Measurements from ENCODE around the gene FAM168A. TPM values are rescaled to one million over a fixed set of nuclear protein-coding genes. Genes with fewer than 3 reads are reported as not detected.

The FAM168A gene
- total RNA-seq, 2 experiments from 2014 or later, result 22.2 to 24.0 TPM

GRCh38 chr11:73538381-73538872 is 59.5 kb downstream of the FAM168A start:
- H3K36me3 Mint-ChIP-seq (ENCODE audit: low read depth), result peaks cover 2% of the 10 kb centered on the region
- H3K27ac Mint-ChIP-seq, result peak overlapping the region; percentile 61
- H3K4me1 Mint-ChIP-seq, result peaks cover 19% of the 10 kb centered on the region
- H3K27me3 Mint-ChIP-seq, result no peaks in the 10 kb centered on the region
- H3K9me3 Mint-ChIP-seq, result no peaks in the 10 kb centered on the region
- no peak for DNase-seq
- POLR2A ChIA-PET, result interaction anchor here (1.1 to 1.2 kb wide), 2 partner anchors 9 to 39 kb away, joined by 3 to 4 read pairs; no protein-coding TSS in a partner anchor
- no peak overlapping the region for H3K4me3 Mint-ChIP-seq
- CTCF ChIA-PET, result interaction anchor here (1.3 kb wide), 1 partner anchor 13 kb away, joined by 3 read pairs; no protein-coding TSS in a partner anchor

DNA sequence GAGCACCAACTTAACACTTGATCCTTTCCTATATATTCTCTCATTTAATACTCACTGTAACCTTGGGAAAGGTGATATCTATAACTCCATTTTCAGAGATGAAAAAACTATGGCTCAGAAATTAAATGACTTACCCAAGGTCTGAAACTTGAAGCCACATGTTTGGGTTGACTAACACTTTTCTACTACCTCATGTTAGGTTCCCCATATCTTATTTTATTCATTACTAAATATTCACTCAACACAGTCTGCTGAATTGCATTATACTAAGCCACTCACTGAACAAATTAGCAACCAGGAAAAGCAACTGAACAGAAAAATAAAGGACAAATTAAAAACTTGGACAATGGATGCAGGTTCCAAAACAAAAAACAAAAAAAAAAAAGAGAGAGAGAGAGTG is 59.9 kb downstream of the FAM168A start:
- Mint-ChIP-seq H3K36me3 (ENCODE audit: low read depth) (peaks cover 2% of the 10 kb centered on the region), H3K4me3 (no peak overlapping the region), H3K9me3 (no peaks in the 10 kb centered on the region), H3K4me1 (peaks cover 19% of the 10 kb centered on the region), H3K27ac (peak overlapping the region; percentile 61), H3K27me3 (no peaks in the 10 kb centered on the region)
- ChIA-PET CTCF (interaction anchor here (1.3 kb wide), 1 partner anchor 14 kb away, joined by 3 read pairs; no protein-coding TSS in a partner anchor), POLR2A (interaction anchor here (1.1 to 1.2 kb wide), 2 partner anchors 9 to 39 kb away, joined by 3 to 4 read pairs; no protein-coding TSS in a partner anchor)
- no peak for DNase-seq

DNA sequence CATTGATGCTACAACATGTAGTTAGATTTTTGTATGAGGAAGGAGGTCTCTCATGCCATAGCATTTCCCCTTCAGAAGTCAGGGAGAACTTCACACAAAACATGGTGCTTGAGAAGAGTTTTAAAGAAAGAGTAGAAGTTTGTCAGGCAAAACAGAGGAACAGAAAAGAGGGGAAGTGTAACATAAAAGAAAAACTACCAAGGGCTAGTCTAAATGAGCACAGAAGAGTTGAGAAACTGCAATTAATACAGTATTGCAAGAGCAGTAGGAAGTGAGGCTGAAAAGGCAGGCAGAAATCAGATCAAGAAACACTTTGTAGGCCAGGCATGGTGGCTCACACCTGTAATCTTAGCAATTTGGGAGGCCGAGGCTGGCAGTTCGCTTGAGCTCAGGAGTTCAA is 61.0 kb downstream of the FAM168A start:
- Mint-ChIP-seq H3K36me3 (ENCODE audit: low read depth) (peaks cover 2% of the 10 kb centered on the region), H3K27ac (no peak overlapping the region), H3K4me1 (peaks cover 21% of the 10 kb centered on the region), H3K27me3 (no peaks in the 10 kb centered on the region), H3K9me3 (no peaks in the 10 kb centered on the region), H3K4me3 (no peak overlapping the region)
- ChIA-PET CTCF (interaction anchor here (0.6 kb wide), 1 partner anchor 1091 kb away, joined by 6 read pairs; no protein-coding TSS in a partner anchor), POLR2A (interaction anchor here (1.2 kb wide), 1 partner anchor 8 kb away, joined by 4 read pairs; no protein-coding TSS in a partner anchor)
- DNase-seq, result no peak

- ChIA-PET CTCF (interaction anchor here (0.8 to 1.3 kb wide), 2 partner anchors 10 to 17 kb away, joined by 3 read pairs; no protein-coding TSS in a partner anchor), POLR2A (no interaction called here)
- Mint-ChIP-seq H3K27ac (no peak overlapping the region), H3K4me3 (no peak overlapping the region), H3K9me3 (no peaks in the 10 kb centered on the region), H3K27me3 (no peaks in the 10 kb centered on the region), H3K36me3 (ENCODE audit: low read depth) (peaks cover 2% of the 10 kb centered on the region), H3K4me1 (peaks cover 9% of the 10 kb centered on the region)
- DNase-seq, result no peak
These were observed 65.6 kb downstream of the FAM168A start for GRCh38 chr11:73532310-73532709.

DNA sequence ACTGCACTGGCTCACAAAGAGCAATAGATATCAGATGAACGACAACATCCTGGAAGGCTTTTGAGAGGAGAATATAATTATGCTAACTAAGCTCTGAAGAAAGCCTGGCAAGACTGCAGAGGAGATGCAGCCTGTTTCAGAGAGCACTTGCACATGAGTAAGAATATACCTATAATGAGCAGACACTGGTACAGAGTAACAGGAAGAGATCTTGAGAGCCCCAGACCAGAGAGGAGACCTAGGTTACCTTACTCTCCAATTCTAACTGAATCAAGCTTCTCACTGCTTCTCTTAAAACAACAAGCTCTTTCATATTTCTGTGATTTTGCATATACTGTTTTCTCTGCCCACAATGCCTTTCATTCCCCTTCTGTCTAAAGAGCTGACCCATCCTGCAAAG is 66.5 kb downstream of the FAM168A start:
- H3K4me1 Mint-ChIP-seq, result peaks cover 6% of the 10 kb centered on the region
- H3K9me3 Mint-ChIP-seq, result no peaks in the 10 kb centered on the region
- H3K27me3 Mint-ChIP-seq, result no peaks in the 10 kb centered on the region
- H3K36me3 Mint-ChIP-seq (ENCODE audit: low read depth), result peaks cover 2% of the 10 kb centered on the region
- no peak overlapping the region for H3K27ac Mint-ChIP-seq
- CTCF ChIA-PET, result interaction anchor here (0.7 kb wide), 1 partner anchor 181 kb away, joined by 3 read pairs; no protein-coding TSS in a partner anchor
- no peak overlapping the region for H3K4me3 Mint-ChIP-seq
- POLR2A ChIA-PET, result no interaction called here
- no peak for DNase-seq

DNA sequence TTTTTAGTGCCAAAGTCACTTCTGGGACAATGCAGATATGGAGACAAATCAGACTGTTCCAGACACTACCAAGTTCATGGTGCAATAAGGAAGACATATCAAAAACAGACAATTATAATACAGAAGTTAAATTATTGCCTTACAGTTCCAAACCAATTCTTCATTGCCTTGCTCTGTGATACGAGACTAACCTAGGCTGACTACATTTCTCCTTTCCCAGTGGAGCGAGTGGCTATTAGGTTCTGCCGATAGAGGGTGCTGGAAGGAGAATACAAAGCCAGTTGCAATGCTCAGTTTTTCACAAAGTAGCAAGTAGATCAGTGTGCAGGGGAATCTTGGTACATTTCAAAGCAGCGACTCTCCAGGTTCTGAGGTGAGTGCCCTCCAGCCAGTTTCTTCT is 67.8 kb downstream of the FAM168A start:
- Mint-ChIP-seq H3K9me3 (no peaks in the 10 kb centered on the region), H3K27ac (no peak overlapping the region), H3K36me3 (ENCODE audit: low read depth) (peaks cover 2% of the 10 kb centered on the region), H3K27me3 (no peaks in the 10 kb centered on the region), H3K4me3 (no peak overlapping the region), H3K4me1 (peaks cover 6% of the 10 kb centered on the region)
- no peak for DNase-seq
- POLR2A ChIA-PET, result no interaction called here
- CTCF ChIA-PET, result no interaction called here

DNA sequence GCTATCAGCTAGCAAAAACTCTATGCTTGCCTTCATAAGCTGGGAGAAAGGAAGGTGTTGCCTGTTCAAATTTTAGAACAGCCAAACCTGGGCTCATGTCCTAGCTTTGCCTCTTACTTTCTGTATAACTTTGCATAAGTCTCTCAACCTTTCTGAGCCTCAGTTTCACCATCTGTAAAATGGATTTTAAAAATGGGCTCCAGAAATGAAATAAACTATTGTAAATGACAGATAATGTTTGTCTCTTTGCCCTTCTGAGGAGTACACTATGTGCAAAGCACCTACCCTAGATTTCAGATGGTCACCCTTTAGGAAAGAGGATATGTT is 68.7 kb downstream of the FAM168A start:
- no peak for DNase-seq
- no peaks in the 10 kb centered on the region for H3K9me3 Mint-ChIP-seq
- no peaks in the 10 kb centered on the region for H3K27me3 Mint-ChIP-seq
- H3K27ac Mint-ChIP-seq, result no peak overlapping the region
- peaks cover 6% of the 10 kb centered on the region for H3K4me1 Mint-ChIP-seq
- CTCF ChIA-PET, result interaction anchor here (0.9 kb wide), 2 partner anchors 11 to 97 kb away, joined by 3 read pairs; no protein-coding TSS in a partner anchor
- no peak overlapping the region for H3K4me3 Mint-ChIP-seq
- no peaks in the 10 kb centered on the region for H3K36me3 Mint-ChIP-seq (ENCODE audit: low read depth)
- POLR2A ChIA-PET, result interaction anchor here (1.2 kb wide), 1 partner anchor 9 kb away, joined by 4 read pairs; no protein-coding TSS in a partner anchor

DNA sequence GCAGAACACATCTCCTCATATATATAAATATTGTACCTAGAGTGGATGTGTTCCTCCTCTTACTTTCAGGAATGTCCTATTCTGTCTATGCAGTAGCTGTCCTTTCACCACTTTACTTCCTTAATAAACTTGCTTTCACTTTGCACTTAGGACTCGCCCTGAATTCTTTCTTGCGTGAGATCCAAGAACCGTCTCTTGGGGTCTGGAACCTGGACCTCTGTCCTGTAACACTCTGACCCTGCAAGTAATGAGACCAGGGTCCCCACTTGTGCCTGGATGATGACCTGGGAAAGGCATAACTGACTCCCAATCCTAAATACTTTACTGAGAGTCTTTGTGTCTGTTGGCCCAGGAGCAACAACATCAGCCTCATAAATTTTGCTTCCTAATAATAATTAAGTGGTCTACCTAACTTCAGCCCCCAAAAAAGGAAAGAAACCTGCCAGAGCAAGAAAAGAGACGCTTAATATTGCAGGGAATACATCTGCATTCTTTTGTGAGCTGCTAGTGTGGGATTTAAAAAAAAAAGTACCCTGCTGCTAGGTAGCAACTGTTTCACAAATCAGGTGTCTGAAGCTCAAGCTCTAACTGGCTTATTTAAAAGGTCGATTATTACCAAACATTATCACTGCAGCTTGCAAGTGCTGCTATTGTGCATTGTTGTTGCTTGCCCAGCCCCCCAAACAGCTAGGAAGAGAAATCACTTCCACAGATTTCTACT is 69.3 kb downstream of the FAM168A start:
- DNase-seq, result no peak
- H3K27ac Mint-ChIP-seq, result no peak overlapping the region

DNA sequence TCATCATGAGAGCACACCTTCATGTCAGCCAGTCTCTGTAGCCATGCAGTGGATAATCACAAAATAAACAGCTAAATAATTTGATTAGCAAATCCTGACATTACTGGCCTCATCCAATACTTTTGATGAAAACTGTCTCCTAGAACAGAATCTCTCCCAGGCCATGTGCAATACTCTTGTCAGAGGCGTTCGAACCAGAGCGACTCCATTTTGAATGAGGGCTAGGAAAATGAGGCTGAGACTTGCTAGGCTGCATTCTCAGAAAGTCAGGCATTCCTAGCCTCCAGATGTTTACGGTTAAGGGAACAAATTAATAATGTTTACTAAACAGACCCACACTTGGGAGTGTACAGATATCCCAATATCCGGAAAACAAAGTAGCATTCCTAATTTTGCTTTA is 69.9 kb downstream of the FAM168A start:
- H3K27ac Mint-ChIP-seq, result no peak overlapping the region
- no peaks in the 10 kb centered on the region for H3K36me3 Mint-ChIP-seq (ENCODE audit: low read depth)
- ChIA-PET POLR2A (no interaction called here), CTCF (no interaction called here)
- no peaks in the 10 kb centered on the region for H3K9me3 Mint-ChIP-seq
- DNase-seq, result no peak
- H3K27me3 Mint-ChIP-seq, result no peaks in the 10 kb centered on the region
- H3K4me1 Mint-ChIP-seq, result peaks cover 6% of the 10 kb centered on the region
- H3K4me3 Mint-ChIP-seq, result no peak overlapping the region

More for the DNA sequence above, 69.3 kb downstream of the FAM168A start:
- peaks cover 6% of the 10 kb centered on the region for H3K4me1 Mint-ChIP-seq
- ChIA-PET CTCF (interaction anchor here (0.9 kb wide), 2 partner anchors 11 to 97 kb away, joined by 3 read pairs; no protein-coding TSS in a partner anchor), POLR2A (interaction anchor here (1.2 kb wide), 1 partner anchor 9 kb away, joined by 4 read pairs; no protein-coding TSS in a partner anchor)
- no peaks in the 10 kb centered on the region for H3K9me3 Mint-ChIP-seq
- H3K36me3 Mint-ChIP-seq (ENCODE audit: low read depth), result no peaks in the 10 kb centered on the region
- H3K4me3 Mint-ChIP-seq, result no peak overlapping the region
- no peaks in the 10 kb centered on the region for H3K27me3 Mint-ChIP-seq

DNA sequence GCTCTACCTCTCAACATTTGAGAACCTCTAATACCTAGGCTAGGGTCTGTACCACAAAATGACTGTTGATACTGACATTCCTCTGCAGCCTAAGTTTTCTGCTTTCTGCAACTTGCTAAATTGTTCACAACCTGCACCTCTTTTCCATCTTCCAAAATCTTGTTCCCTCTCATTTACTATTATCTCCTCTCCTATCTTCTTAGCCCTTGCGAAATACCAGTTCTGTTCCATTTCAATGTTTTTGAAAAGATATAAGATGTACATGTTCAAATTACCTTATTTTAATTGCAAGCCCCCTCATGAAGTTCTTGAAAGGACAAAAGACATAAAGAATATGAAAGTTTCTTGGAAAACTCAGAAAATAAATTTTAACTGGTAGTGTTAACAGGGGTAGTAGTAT is 72.3 kb downstream of the FAM168A start:
- no peak overlapping the region for H3K4me3 Mint-ChIP-seq
- no peaks in the 10 kb centered on the region for H3K9me3 Mint-ChIP-seq
- H3K27ac Mint-ChIP-seq, result no peak overlapping the region
- no peak for DNase-seq
- H3K4me1 Mint-ChIP-seq, result peaks cover 14% of the 10 kb centered on the region
- ChIA-PET CTCF (no interaction called here), POLR2A (no interaction called here)
- H3K36me3 Mint-ChIP-seq (ENCODE audit: low read depth), result no peaks in the 10 kb centered on the region
- H3K27me3 Mint-ChIP-seq, result no peaks in the 10 kb centered on the region

DNA sequence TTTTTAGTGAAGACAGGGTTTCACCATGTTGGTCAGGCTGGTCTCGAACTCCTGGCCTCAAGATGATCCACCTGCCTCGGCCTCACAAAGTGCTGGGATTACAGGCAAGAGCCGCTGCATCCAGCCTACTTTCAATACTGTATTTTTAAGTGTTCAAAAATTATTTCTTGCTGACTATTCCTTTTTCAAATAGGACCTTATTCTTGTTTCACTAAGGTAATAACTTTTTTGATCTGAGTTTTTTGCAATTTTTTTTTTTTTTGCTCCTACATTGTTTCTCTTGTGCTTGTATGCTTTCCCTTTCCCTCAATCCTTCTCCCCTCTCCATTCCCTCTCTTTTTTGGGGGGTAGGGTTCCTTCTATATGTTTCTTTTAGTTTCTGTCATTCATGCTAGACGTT is 73.1 kb downstream of the FAM168A start:
- peaks cover 18% of the 10 kb centered on the region for H3K4me1 Mint-ChIP-seq
- DNase-seq, result no peak
- ChIA-PET POLR2A (no interaction called here), CTCF (no interaction called here)
- no peak overlapping the region for H3K27ac Mint-ChIP-seq
- no peak overlapping the region for H3K4me3 Mint-ChIP-seq
- H3K9me3 Mint-ChIP-seq, result no peaks in the 10 kb centered on the region
- H3K36me3 Mint-ChIP-seq (ENCODE audit: low read depth), result no peaks in the 10 kb centered on the region
- H3K27me3 Mint-ChIP-seq, result no peaks in the 10 kb centered on the region

DNA sequence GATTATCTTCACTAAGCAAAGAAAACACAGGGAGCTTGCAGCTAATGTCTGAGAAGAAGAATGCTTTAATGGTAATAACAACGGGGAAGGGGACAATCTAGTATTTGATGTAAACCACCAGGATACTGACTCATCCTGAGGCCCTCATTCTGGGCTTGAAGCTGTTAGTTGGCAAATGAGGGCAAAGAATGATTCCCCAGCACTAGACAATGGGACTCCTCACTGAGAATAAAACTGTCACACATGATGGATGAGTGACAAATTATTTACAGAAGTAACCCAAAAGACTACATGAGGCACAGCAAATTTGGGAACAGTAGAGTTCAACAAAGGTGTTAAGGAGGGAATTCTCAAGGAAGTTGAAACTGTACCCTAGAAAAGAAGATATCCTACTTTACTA is 76.3 kb downstream of the FAM168A start:
- Mint-ChIP-seq H3K9me3 (no peaks in the 10 kb centered on the region), H3K27ac (peak overlapping the region; percentile 8), H3K4me3 (no peak overlapping the region), H3K36me3 (ENCODE audit: low read depth) (peaks cover 2% of the 10 kb centered on the region), H3K27me3 (no peaks in the 10 kb centered on the region), H3K4me1 (peaks cover 23% of the 10 kb centered on the region)
- no peak for DNase-seq
- ChIA-PET CTCF (interaction anchor here (0.6 to 0.9 kb wide), 2 partner anchors 21 to 401 kb away, joined by 4 to 5 read pairs; no protein-coding TSS in a partner anchor), POLR2A (no interaction called here)

- no peaks in the 10 kb centered on the region for H3K9me3 Mint-ChIP-seq
- no peak for DNase-seq
- H3K4me1 Mint-ChIP-seq, result peaks cover 23% of the 10 kb centered on the region
- no peak overlapping the region for H3K4me3 Mint-ChIP-seq
- ChIA-PET CTCF (interaction anchor here (0.6 kb wide), 1 partner anchor 673 kb away, joined by 4 read pairs; no protein-coding TSS in a partner anchor), POLR2A (no interaction called here)
- no peak overlapping the region for H3K27ac Mint-ChIP-seq
- H3K36me3 Mint-ChIP-seq (ENCODE audit: low read depth), result peaks cover 2% of the 10 kb centered on the region
- no peaks in the 10 kb centered on the region for H3K27me3 Mint-ChIP-seq
These were observed 77.4 kb downstream of the FAM168A start for GRCh38 chr11:73520353-73521061.
